Measurements from ENCODE around the gene USP17L28.
"Not testable (repeated sequence)": the region's sequence is repeated elsewhere in the genome, so short reads cannot be mapped to it uniquely, and the experiment has no call there.

- TF ChIP-seq JUNB (IDR thresholded peaks at IDR 0.05); EHMT2 (IDR thresholded peaks at IDR 0.05; ENCODE audit: low read depth); CTCF (IDR thresholded peaks at IDR 0.05); POLR2A (IDR thresholded peaks at IDR 0.05; ENCODE audit: low read length); EP300 (IDR thresholded peaks at IDR 0.05); CHD2 (IDR thresholded peaks at IDR 0.05; ENCODE audit: low read length, partially characterized antibody): not testable (repeated sequence)
Measured at GRCh38 chr4:9379881-9380280, 31.2 kb downstream of the USP17L28 start.

Measured in A549 (cell line).